GM21786 (cell line): ENCODE data around the gene C6orf52.
"Not testable (repeated sequence)": the region's sequence is repeated elsewhere in the genome, so short reads cannot be mapped to it uniquely, and the experiment has no call there.

Source experiments
- ATAC-seq: cut with Tn5 transposase; IDR thresholded peaks from one replicate; pipeline ENCODE4 v1.9.1; 2021; ENCODE audit not compliant: unreplicated experiment

Gene C6orf52

GRCh38 chr6:10694302-10695085 lies at the start of gene C6orf52, which contains the start of gene PAK1IP1:
TSS of gene C6orf52 (minus strand) at chr6:10694616. CDS start at chr6:10687550, 7,066 bp downstream.
TSS of gene PAK1IP1 (plus strand) at chr6:10694972. CDS start at chr6:10694986, 14 bp downstream.
- ATAC-seq, result peak; percentile 99

GRCh38 chr6:10743515-10743914 lies 49.1 kb upstream of the C6orf52 start:
- ATAC-seq, result no peak

GRCh38 chr6:10742251-10742650 lies 47.8 kb upstream of the C6orf52 start:
- ATAC-seq, result no peak

GRCh38 chr6:10741643-10742042 lies 47.2 kb upstream of the C6orf52 start:
- ATAC-seq, result not testable (repeated sequence)

- no peak for ATAC-seq
Measured at GRCh38 chr6:10740061-10740460, 45.6 kb upstream of the C6orf52 start.

GRCh38 chr6:10736731-10737130 lies 42.3 kb upstream of the C6orf52 start:
- ATAC-seq, result no peak

GRCh38 chr6:10733863-10734262 lies 39.4 kb upstream of the C6orf52 start:
- ATAC-seq, result no peak

- ATAC-seq, result no peak
Measured at GRCh38 chr6:10733151-10733715, 38.8 kb upstream of the C6orf52 start.

GRCh38 chr6:10730254-10730653 lies 35.8 kb upstream of the C6orf52 start:
- no peak for ATAC-seq

GRCh38 chr6:10725716-10726115 lies 31.3 kb upstream of the C6orf52 start:
- ATAC-seq, result no peak

GRCh38 chr6:10725044-10725443 lies 30.6 kb upstream of the C6orf52 start:
- ATAC-seq, result no peak

GRCh38 chr6:10723567-10723881 lies 29.1 kb upstream of the C6orf52 start:
- no peak for ATAC-seq

GRCh38 chr6:10722820-10723566 lies 28.6 kb upstream of the C6orf52 start, which contains the start of gene TMEM14C:
TSS of gene TMEM14C (plus strand) at chr6:10723070. CDS start at chr6:10724614, 1,544 bp downstream.
- peak; percentile 97 for ATAC-seq

- ATAC-seq, result no peak
Measured at GRCh38 chr6:10722570-10722819, 28.1 kb upstream of the C6orf52 start.

- ATAC-seq, result no peak
Measured at GRCh38 chr6:10721850-10722569, 27.6 kb upstream of the C6orf52 start.

- not testable (repeated sequence) for ATAC-seq
Measured at GRCh38 chr6:10720960-10721849, 26.8 kb upstream of the C6orf52 start.

- ATAC-seq, result no peak
Measured at GRCh38 chr6:10720265-10720959, 26.0 kb upstream of the C6orf52 start.

GRCh38 chr6:10719964-10720264 lies 25.5 kb upstream of the C6orf52 start:
- ATAC-seq, result no peak

GRCh38 chr6:10719296-10719963 lies 25.0 kb upstream of the C6orf52 start:
- no peak for ATAC-seq
